Progenitor cell of endocrine pancreas (in vitro differentiated cells): Measurements from ENCODE around the gene EGFR. TPM values are rescaled to one million over a fixed set of nuclear protein-coding genes. Genes with fewer than 3 reads are reported as not detected.

Experiments used
- DNase-seq: peaks from one replicate; pipeline ENCODE4 v3.0.0; 2021; ENCODE audit warnings: low spot score; ENCODE audit not compliant: unreplicated experiment
- H3K27ac Mint-ChIP-seq: 2 replicates; pipeline ENCODE4 v1.8.0; 2021; ENCODE audit warnings: mild to moderate bottlenecking, moderate library complexity, mixed read lengths
- H3K27me3 Mint-ChIP-seq: 2 replicates; pipeline ENCODE4 v1.8.0; 2021; ENCODE audit warnings: mixed read lengths
- H3K36me3 Mint-ChIP-seq: 2 replicates; pipeline ENCODE4 v1.8.0; 2022; ENCODE audit warnings: mixed read lengths; ENCODE audit not compliant: insufficient read depth
- H3K4me1 Mint-ChIP-seq: 2 replicates; pipeline ENCODE4 v1.8.0; 2021; ENCODE audit warnings: low read depth, mixed read lengths
- H3K4me3 Mint-ChIP-seq: 2 replicates; pipeline ENCODE4 v1.8.0; 2021; ENCODE audit warnings: low read depth, mild to moderate bottlenecking, moderate library complexity, mixed read lengths
- H3K9me3 Mint-ChIP-seq: 2 replicates; pipeline ENCODE4 v1.8.0; 2021; ENCODE audit warnings: low read depth, mixed read lengths
- CTCF ChIP-seq: fragments of 200-600 bp; sonication (generic); IDR thresholded peaks from one replicate; pipeline ENCODE4 v1.5.0; 2021; ENCODE audit warnings: antibody characterized with exemption, mild to moderate bottlenecking; ENCODE audit not compliant: unreplicated experiment
- total RNA-seq: library from RNA; stranded (reverse); gene quantifications from 2 replicates; pipeline ENCODE4 v1.2.1, GENCODE V29; 2021

The EGFR gene
- total RNA-seq, 1 donor from 2014 or later = 43.8 TPM

- no peak for TF ChIP-seq CTCF
- H3K36me3 Mint-ChIP-seq = no peaks in the 10 kb centered on the region
- H3K27me3 Mint-ChIP-seq = peaks cover 42% of the 10 kb centered on the region
- H3K4me1 Mint-ChIP-seq = peaks cover 4% of the 10 kb centered on the region
- DNase-seq = no peak
- peaks cover 4% of the 10 kb centered on the region for H3K9me3 Mint-ChIP-seq
- H3K27ac Mint-ChIP-seq = no peak overlapping the region
- H3K4me3 Mint-ChIP-seq = no peak overlapping the region
Observed at GRCh38 chr7:55251313-55251712, 232.5 kb downstream of the EGFR start.

GRCh38 chr7:55251911-55252310 is 233.1 kb downstream of the EGFR start:
- Mint-ChIP-seq H3K27me3 (peaks cover 48% of the 10 kb centered on the region), H3K9me3 (peaks cover 4% of the 10 kb centered on the region), H3K4me1 (peaks cover 4% of the 10 kb centered on the region), H3K36me3 (no peaks in the 10 kb centered on the region), H3K27ac (no peak overlapping the region), H3K4me3 (no peak overlapping the region)
- DNase-seq = no peak
- TF ChIP-seq CTCF = no peak

- no peaks in the 10 kb centered on the region for H3K36me3 Mint-ChIP-seq
- H3K9me3 Mint-ChIP-seq = peaks cover 4% of the 10 kb centered on the region
- H3K27me3 Mint-ChIP-seq = peaks cover 50% of the 10 kb centered on the region
- H3K4me3 Mint-ChIP-seq = no peak overlapping the region
- TF ChIP-seq CTCF = no peak
- H3K27ac Mint-ChIP-seq = no peak overlapping the region
- peaks cover 4% of the 10 kb centered on the region for H3K4me1 Mint-ChIP-seq
- DNase-seq = no peak
Observed at GRCh38 chr7:55252386-55252785, 233.6 kb downstream of the EGFR start.

GRCh38 chr7:55253188-55253587 is 234.4 kb downstream of the EGFR start:
- peaks cover 4% of the 10 kb centered on the region for H3K4me1 Mint-ChIP-seq
- TF ChIP-seq CTCF = no peak
- DNase-seq = no peak
- no peaks in the 10 kb centered on the region for H3K36me3 Mint-ChIP-seq
- peaks cover 50% of the 10 kb centered on the region for H3K27me3 Mint-ChIP-seq
- H3K27ac Mint-ChIP-seq = no peak overlapping the region
- H3K9me3 Mint-ChIP-seq = peaks cover 4% of the 10 kb centered on the region
- no peak overlapping the region for H3K4me3 Mint-ChIP-seq

- H3K4me1 Mint-ChIP-seq = peaks cover 4% of the 10 kb centered on the region
- H3K9me3 Mint-ChIP-seq = peaks cover 4% of the 10 kb centered on the region
- H3K27ac Mint-ChIP-seq = no peak overlapping the region
- DNase-seq = no peak
- H3K4me3 Mint-ChIP-seq = peak overlapping the region; percentile 72
- H3K27me3 Mint-ChIP-seq = peaks cover 50% of the 10 kb centered on the region
- no peaks in the 10 kb centered on the region for H3K36me3 Mint-ChIP-seq
- no peak for TF ChIP-seq CTCF
Observed at GRCh38 chr7:55254242-55254595, 235.4 kb downstream of the EGFR start.
